ENCODE results near the gene F5. TPM values are rescaled to one million over a fixed set of nuclear protein-coding genes. Genes with fewer than 3 reads are reported as not detected.
A peak's percentile ranks its signal among the peaks of the same experiment; 100 is the strongest.

The F5 gene
- total and polyA plus RNA-seq, 9 of the 15 experiments (the other 6 are each of a cell fraction or from before 2014, with no cell fraction given) = 0.03 to 0.13 TPM; not detected in 7

GRCh38 chr1:169483500-169483966 lies 102.7 kb downstream of the F5 start (continued):
- TF ChIP-seq CEBPG (CRISPR knock-in tag; IDR thresholded peaks at IDR 0.05) (no peak), CEBPG (tag; conservative IDR thresholded peaks at IDR 0.05 in 1 of 2, IDR thresholded peaks at IDR 0.05 in 1 of 2) (peak; percentile 39 to 41; a peak in 3 of 4 replicates), DACH1 (IDR thresholded peaks at IDR 0.05; ENCODE audit: partially characterized antibody) (peak; percentile 73), HMBOX1 (IDR thresholded peaks at IDR 0.05) (no peak), MXI1 (IDR thresholded peaks at IDR 0.05; ENCODE audit: low read depth, low read length) (peak; percentile 46; the same call in 1 of the 2 replicates), SIN3A (IDR thresholded peaks at IDR 0.05; ENCODE audit: borderline replicate concordance in 2 of 2, control insufficient read depth in 1 of 2, low read depth in 2 of 2, low read length in 2 of 2) (peak in 1 of 2 experiments; percentile 64; a peak in 1 of 4 replicates), MAFG (tag; conservative IDR thresholded peaks at IDR 0.05) (0 out of 2 replicates have a peak, but pooled peaks have one; percentile 7), YY1 (IDR thresholded peaks at IDR 0.05; ENCODE audit: borderline replicate concordance in 1 of 3, control insufficient read depth in 1 of 3, extremely low read depth in 1 of 3, insufficient read depth in 3 of 3, insufficient read length in 1 of 3, insufficient replicate concordance in 2 of 3, low read depth in 1 of 3, low read length in 2 of 3) (peak in 1 of 3 experiments; percentile 11), TOE1 (IDR thresholded peaks at IDR 0.05; ENCODE audit: borderline replicate concordance) (peak; percentile 69; the same call in 1 of the 2 replicates), TOE1 (CRISPR knock-in tag; IDR thresholded peaks at IDR 0.05; ENCODE audit: borderline replicate concordance, low read depth) (0 out of 2 replicates have a peak, but pooled peaks have one; percentile 26), CREM (IDR thresholded peaks at IDR 0.05; ENCODE audit: low read depth) (peak; percentile 82), HNRNPUL1 (IDR thresholded peaks at IDR 0.05; ENCODE audit: low read length) (no peak), MTA3 (IDR thresholded peaks at IDR 0.05; ENCODE audit: borderline replicate concordance) (0 out of 2 replicates have a peak, but pooled peaks have one; percentile 32), RAD51 (IDR thresholded peaks at IDR 0.05; ENCODE audit: borderline replicate concordance, low read depth) (peak; percentile 87), HDAC3 (IDR thresholded peaks at IDR 0.05; ENCODE audit: borderline replicate concordance, partially characterized antibody) (no peak), USF1 (CRISPR knock-in tag; IDR thresholded peaks at IDR 0.05) (peak; percentile 87)
- TF ChIP-seq, protein P1, sequence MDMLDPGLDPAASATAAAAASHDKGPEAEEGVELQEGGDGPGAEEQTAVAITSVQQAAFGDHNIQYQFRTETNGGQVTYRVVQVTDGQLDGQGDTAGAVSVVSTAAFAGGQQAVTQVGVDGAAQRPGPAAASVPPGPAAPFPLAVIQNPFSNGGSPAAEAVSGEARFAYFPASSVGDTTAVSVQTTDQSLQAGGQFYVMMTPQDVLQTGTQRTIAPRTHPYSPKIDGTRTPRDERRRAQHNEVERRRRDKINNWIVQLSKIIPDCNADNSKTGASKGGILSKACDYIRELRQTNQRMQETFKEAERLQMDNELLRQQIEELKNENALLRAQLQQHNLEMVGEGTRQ (CRISPR knock-in tag; IDR thresholded peaks at IDR 0.05) = peak; percentile 60
- TF ChIP-seq, protein P2, sequence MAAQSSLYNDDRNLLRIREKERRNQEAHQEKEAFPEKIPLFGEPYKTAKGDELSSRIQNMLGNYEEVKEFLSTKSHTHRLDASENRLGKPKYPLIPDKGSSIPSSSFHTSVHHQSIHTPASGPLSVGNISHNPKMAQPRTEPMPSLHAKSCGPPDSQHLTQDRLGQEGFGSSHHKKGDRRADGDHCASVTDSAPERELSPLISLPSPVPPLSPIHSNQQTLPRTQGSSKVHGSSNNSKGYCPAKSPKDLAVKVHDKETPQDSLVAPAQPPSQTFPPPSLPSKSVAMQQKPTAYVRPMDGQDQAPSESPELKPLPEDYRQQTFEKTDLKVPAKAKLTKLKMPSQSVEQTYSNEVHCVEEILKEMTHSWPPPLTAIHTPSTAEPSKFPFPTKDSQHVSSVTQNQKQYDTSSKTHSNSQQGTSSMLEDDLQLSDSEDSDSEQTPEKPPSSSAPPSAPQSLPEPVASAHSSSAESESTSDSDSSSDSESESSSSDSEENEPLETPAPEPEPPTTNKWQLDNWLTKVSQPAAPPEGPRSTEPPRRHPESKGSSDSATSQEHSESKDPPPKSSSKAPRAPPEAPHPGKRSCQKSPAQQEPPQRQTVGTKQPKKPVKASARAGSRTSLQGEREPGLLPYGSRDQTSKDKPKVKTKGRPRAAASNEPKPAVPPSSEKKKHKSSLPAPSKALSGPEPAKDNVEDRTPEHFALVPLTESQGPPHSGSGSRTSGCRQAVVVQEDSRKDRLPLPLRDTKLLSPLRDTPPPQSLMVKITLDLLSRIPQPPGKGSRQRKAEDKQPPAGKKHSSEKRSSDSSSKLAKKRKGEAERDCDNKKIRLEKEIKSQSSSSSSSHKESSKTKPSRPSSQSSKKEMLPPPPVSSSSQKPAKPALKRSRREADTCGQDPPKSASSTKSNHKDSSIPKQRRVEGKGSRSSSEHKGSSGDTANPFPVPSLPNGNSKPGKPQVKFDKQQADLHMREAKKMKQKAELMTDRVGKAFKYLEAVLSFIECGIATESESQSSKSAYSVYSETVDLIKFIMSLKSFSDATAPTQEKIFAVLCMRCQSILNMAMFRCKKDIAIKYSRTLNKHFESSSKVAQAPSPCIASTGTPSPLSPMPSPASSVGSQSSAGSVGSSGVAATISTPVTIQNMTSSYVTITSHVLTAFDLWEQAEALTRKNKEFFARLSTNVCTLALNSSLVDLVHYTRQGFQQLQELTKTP (IDR thresholded peaks at IDR 0.05; ENCODE audit: low read depth in 1 of 2, partially characterized antibody in 2 of 2) = peak in 1 of 2 experiments; percentile 57
